DND-41 (cell line): ENCODE results near the gene MOB4.

Experiments
- ATAC-seq: fragments of 200-7000 bp; cut with Tn5 transposase; 3 replicates; pipeline ENCODE4 v1.9.1; 2021; ENCODE audit warnings: low read depth; ENCODE audit not compliant: insufficient read depth
- DNase-seq: peaks from one replicate; pipeline ENCODE4 v3.0.0-alpha.2; 2020
- H2AFZ ChIP-seq: 2 replicates; pipeline ENCODE4 v1.6.0; 2012; ENCODE audit warnings: low read depth, low read length
- H3K27ac ChIP-seq: 2 replicates; pipeline ENCODE4 v1.5.1; 2012; ENCODE audit warnings: low read length, inconsistent platforms
- H3K27me3 ChIP-seq: fragments of 200-600 bp; sonication (generic); 2 replicates; pipeline ENCODE4 v1.6.0; 2012; ENCODE audit warnings: low read length, mild to moderate bottlenecking, inconsistent platforms; ENCODE audit not compliant: insufficient read depth, poor library complexity
- H3K36me3 ChIP-seq: 2 replicates; pipeline ENCODE4 v1.5.1; 2012; ENCODE audit warnings: low read length, inconsistent platforms; ENCODE audit not compliant: insufficient read depth
- H3K4me1 ChIP-seq: 2 replicates; pipeline ENCODE4 v1.5.1; 2012; ENCODE audit warnings: mild to moderate bottlenecking, low read length; ENCODE audit not compliant: insufficient read depth
- H3K4me2 ChIP-seq: 2 replicates; pipeline ENCODE4 v1.6.0; 2012; ENCODE audit warnings: mild to moderate bottlenecking, moderate library complexity, low read length, inconsistent platforms; ENCODE audit not compliant: insufficient read depth
- H3K4me3 ChIP-seq, 2 experiments: fragments of 200-600 bp in 1 of 2; shearing (Covaris generic) in 1 of 2; 2 replicates each; pipeline ENCODE4 v1.5.1; 2012 to 2016; ENCODE audit warnings: inconsistent platforms in 2 of 2, low read length in 2 of 2, mild to moderate bottlenecking in 2 of 2, low read depth in 1 of 2, moderate library complexity in 1 of 2
- H3K79me2 ChIP-seq: 2 replicates; pipeline ENCODE4 v1.6.0; 2012; ENCODE audit warnings: low read length, inconsistent platforms; ENCODE audit not compliant: insufficient read depth
- H3K9ac ChIP-seq: 2 replicates; pipeline ENCODE4 v1.6.0; 2012; ENCODE audit warnings: low read depth, mild to moderate bottlenecking, inconsistent platforms, low read length, moderate library complexity
- H3K9me3 ChIP-seq: 2 replicates; pipeline ENCODE4 v1.5.1; 2012; ENCODE audit warnings: low read length, moderate library complexity, mild to moderate bottlenecking, inconsistent platforms; ENCODE audit not compliant: insufficient read depth, severe bottlenecking
- H4K20me1 ChIP-seq: 2 replicates; pipeline ENCODE4 v1.6.0; 2012; ENCODE audit warnings: low read length; ENCODE audit not compliant: insufficient read depth
- EZH2 ChIP-seq: IDR thresholded peaks from 3 replicates; pipeline ENCODE4 v1.6.1; 2012; ENCODE audit warnings: borderline replicate concordance, low read depth, mild to moderate bottlenecking, moderate library complexity, low read length, inconsistent platforms; ENCODE audit not compliant: severe bottlenecking
- TF ChIP-seq, protein P1 (sequence below): IDR thresholded peaks from 2 replicates; pipeline ENCODE4 v1.5.1; 2012; ENCODE audit warnings: borderline replicate concordance, low read length, moderate library complexity, mild to moderate bottlenecking; ENCODE audit not compliant: poor library complexity, severe bottlenecking; ENCODE audit errors: extremely low read depth

The MOB4 gene

DNA sequence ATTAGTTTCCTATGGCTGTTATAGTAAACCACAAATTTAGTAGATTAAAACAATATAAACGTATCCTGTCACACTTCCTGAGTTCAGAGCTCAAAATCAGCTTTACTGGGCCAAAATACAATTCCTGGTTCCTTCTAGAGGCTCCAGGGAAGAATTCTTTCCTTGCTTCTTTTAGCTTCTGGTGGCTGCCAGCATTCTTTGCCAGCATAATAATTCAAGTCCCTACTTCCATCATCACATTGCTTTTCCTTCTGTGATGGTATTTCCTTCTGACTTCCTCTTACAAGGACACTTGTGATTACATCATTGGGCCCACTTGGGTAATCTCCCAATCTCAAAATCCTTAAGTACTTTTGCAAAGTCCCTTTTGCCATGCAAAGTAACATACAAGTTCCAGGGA, 40.6 kb downstream of the MOB4 start:
- no peaks in the 10 kb centered on the region for H3K27me3 ChIP-seq
- no peak overlapping the region for H3K4me2 ChIP-seq
- ATAC-seq (no peak), DNase-seq (no peak)
- no peaks in the 10 kb centered on the region for H3K4me1 ChIP-seq
- no peaks in the 10 kb centered on the region for H3K9me3 ChIP-seq
- H3K79me2 ChIP-seq = no peaks in the 10 kb centered on the region
- H3K9ac ChIP-seq = no peak overlapping the region
- TF ChIP-seq, protein P1, sequence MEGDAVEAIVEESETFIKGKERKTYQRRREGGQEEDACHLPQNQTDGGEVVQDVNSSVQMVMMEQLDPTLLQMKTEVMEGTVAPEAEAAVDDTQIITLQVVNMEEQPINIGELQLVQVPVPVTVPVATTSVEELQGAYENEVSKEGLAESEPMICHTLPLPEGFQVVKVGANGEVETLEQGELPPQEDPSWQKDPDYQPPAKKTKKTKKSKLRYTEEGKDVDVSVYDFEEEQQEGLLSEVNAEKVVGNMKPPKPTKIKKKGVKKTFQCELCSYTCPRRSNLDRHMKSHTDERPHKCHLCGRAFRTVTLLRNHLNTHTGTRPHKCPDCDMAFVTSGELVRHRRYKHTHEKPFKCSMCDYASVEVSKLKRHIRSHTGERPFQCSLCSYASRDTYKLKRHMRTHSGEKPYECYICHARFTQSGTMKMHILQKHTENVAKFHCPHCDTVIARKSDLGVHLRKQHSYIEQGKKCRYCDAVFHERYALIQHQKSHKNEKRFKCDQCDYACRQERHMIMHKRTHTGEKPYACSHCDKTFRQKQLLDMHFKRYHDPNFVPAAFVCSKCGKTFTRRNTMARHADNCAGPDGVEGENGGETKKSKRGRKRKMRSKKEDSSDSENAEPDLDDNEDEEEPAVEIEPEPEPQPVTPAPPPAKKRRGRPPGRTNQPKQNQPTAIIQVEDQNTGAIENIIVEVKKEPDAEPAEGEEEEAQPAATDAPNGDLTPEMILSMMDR = no peak
- TF ChIP-seq EZH2 = no peak
- H2AFZ ChIP-seq = no peak overlapping the region
- no peak overlapping the region for H3K4me3 ChIP-seq
- H3K27ac ChIP-seq = no peak overlapping the region
- peaks cover 48% of the 10 kb centered on the region for H3K36me3 ChIP-seq
- H4K20me1 ChIP-seq = no peaks in the 10 kb centered on the region

DNA sequence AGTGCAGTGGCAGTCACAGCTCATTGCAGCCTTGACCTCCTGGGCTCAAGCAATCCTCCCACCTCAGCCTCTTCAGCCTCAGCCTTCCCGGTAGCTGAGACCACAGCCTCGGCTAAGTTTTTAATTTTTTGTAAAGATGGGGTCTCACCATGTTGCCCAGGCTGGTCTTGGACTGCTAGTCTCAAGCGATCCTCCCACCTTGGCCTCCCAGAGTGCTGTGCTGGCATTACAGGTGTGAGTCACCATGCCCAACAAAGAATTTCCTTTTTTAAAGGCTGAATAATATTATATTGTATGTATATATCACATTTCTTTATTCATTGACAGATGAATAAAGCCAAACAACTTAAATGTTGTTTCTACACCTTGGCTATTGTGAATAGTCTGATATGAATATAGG, 42.5 kb downstream of the MOB4 start:
- no peak overlapping the region for H3K4me2 ChIP-seq
- no peaks in the 10 kb centered on the region for H3K27me3 ChIP-seq
- ATAC-seq (no peak), DNase-seq (no peak)
- no peaks in the 10 kb centered on the region for H3K79me2 ChIP-seq
- H3K27ac ChIP-seq = no peak overlapping the region
- H2AFZ ChIP-seq = no peak overlapping the region
- H3K9ac ChIP-seq = no peak overlapping the region
- no peak overlapping the region for H3K4me3 ChIP-seq
- H3K36me3 ChIP-seq = peaks cover 34% of the 10 kb centered on the region
- H3K9me3 ChIP-seq = no peaks in the 10 kb centered on the region
- no peaks in the 10 kb centered on the region for H4K20me1 ChIP-seq
- H3K4me1 ChIP-seq = no peaks in the 10 kb centered on the region
- TF ChIP-seq, protein P1 = no peak
- no peak for TF ChIP-seq EZH2

DNA sequence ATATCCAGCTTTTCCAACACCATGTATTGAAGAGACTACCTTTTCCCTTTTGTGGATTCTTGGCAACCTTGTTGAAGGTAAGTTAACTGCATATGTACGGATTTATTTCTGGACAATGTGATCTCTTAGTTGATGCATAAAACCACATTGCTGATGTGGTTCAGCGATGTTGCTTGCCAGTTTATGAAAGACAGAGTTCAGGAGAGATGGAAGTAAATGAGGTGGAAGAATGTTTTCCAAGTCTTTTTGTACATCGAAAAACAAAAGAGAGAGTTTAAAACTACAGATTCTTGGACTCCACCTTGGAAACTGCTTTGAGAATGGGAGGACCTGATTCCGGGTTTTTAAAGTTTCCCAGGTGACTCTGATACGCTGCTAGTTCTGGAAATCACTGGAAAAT, 43.8 kb downstream of the MOB4 start:
- H3K9ac ChIP-seq = no peak overlapping the region
- no peak overlapping the region for H3K4me2 ChIP-seq
- H3K27me3 ChIP-seq = no peaks in the 10 kb centered on the region
- H3K4me3 ChIP-seq = no peak overlapping the region
- no peaks in the 10 kb centered on the region for H3K4me1 ChIP-seq
- H3K27ac ChIP-seq = no peak overlapping the region
- ATAC-seq (no peak), DNase-seq (no peak)
- no peaks in the 10 kb centered on the region for H3K79me2 ChIP-seq
- H2AFZ ChIP-seq = no peak overlapping the region
- peaks cover 21% of the 10 kb centered on the region for H3K36me3 ChIP-seq
- TF ChIP-seq, protein P1 = no peak
- TF ChIP-seq EZH2 = no peak
- no peaks in the 10 kb centered on the region for H4K20me1 ChIP-seq
- no peaks in the 10 kb centered on the region for H3K9me3 ChIP-seq

DNA sequence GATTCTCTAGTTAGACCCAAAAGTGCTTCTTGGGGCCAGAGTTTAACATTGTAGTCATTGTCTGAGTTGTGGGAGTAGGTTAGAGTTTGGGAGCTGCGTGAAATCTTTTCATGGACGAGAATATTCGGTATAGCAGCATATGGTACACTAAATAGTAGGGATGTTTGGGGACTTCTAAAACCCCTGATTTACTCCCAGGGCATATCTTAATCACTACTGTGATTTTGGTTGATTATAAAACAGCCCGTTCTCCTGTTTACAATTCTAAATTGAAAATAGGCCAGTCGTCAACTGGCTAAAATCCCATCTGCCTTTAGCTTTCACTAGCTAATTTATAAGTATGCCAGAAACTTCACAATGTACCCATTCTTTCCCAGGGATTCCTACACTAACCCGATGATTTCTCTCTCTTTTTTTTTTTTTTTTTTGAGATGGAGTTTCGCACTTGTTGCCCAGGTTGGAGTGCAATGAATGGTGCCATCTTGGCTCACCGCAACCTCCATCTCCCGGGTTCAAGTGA, 44.3 kb downstream of the MOB4 start:
- Histone ChIP-seq H4K20me1 (no peaks in the 10 kb centered on the region), H3K27ac (no peak overlapping the region), H3K27me3 (no peaks in the 10 kb centered on the region), H3K79me2 (no peaks in the 10 kb centered on the region), H3K36me3 (peaks cover 20% of the 10 kb centered on the region), H3K9ac (no peak overlapping the region), H3K4me2 (no peak overlapping the region), H3K4me1 (no peaks in the 10 kb centered on the region), H3K9me3 (no peaks in the 10 kb centered on the region), H3K4me3 (no peak overlapping the region), H2AFZ (no peak overlapping the region)
- no peak for DNase-seq
- ATAC-seq = no peak
- TF ChIP-seq, protein P1 = no peak
- TF ChIP-seq EZH2 = no peak
